GM15510 (cell line): ENCODE measurements around the gene USP37.

Experiments
- POLR2A ChIP-seq: IDR thresholded peaks from 3 replicates; pipeline ENCODE4 v1.6.1; 2011; ENCODE audit warnings: borderline replicate concordance; ENCODE audit not compliant: insufficient read length; ENCODE audit errors: extremely low read depth

The USP37 gene

GRCh38 chr2:218569661-218570500 is 1.7 kb upstream of the USP37 start:
- TF ChIP-seq POLR2A, result no peak

GRCh38 chr2:218569038-218569431 is 884 bp upstream of the USP37 start:
- peak; percentile 11 for TF ChIP-seq POLR2A

GRCh38 chr2:218567797-218568189 is 358 bp downstream of the USP37 start:
- no peak for TF ChIP-seq POLR2A

- TF ChIP-seq POLR2A, result no peak
These were observed 1.9 kb downstream of the USP37 start for GRCh38 chr2:218566296-218566695.

GRCh38 chr2:218564056-218564455 is 4.1 kb downstream of the USP37 start:
- TF ChIP-seq POLR2A, result no peak

GRCh38 chr2:218558986-218559385 is 9.2 kb downstream of the USP37 start:
- TF ChIP-seq POLR2A, result no peak

- TF ChIP-seq POLR2A, result no peak
These were observed 10.2 kb downstream of the USP37 start for GRCh38 chr2:218557941-218558340.

GRCh38 chr2:218555527-218555926 is 12.6 kb downstream of the USP37 start:
- TF ChIP-seq POLR2A, result no peak

- TF ChIP-seq POLR2A, result no peak
These were observed 20.2 kb downstream of the USP37 start for GRCh38 chr2:218547978-218548377.

- no peak for TF ChIP-seq POLR2A
These were observed 20.6 kb downstream of the USP37 start for GRCh38 chr2:218547511-218547910.

- no peak for TF ChIP-seq POLR2A
These were observed 22.1 kb downstream of the USP37 start for GRCh38 chr2:218546012-218546411.

GRCh38 chr2:218540015-218540414 is 28.1 kb downstream of the USP37 start:
- no peak for TF ChIP-seq POLR2A

- TF ChIP-seq POLR2A, result no peak
These were observed 31.2 kb downstream of the USP37 start for GRCh38 chr2:218536804-218537494.

GRCh38 chr2:218529990-218530389 is 38.2 kb downstream of the USP37 start:
- TF ChIP-seq POLR2A, result no peak

GRCh38 chr2:218523651-218524050 is 44.5 kb downstream of the USP37 start:
- no peak for TF ChIP-seq POLR2A

GRCh38 chr2:218518876-218519275 is 49.3 kb downstream of the USP37 start:
- TF ChIP-seq POLR2A, result no peak

- TF ChIP-seq POLR2A, result no peak
These were observed 50.5 kb downstream of the USP37 start for GRCh38 chr2:218517434-218518206.
